Measurements from ENCODE around the gene PODNL1. TPM values are rescaled to one million over a fixed set of nuclear protein-coding genes. Genes with fewer than 3 reads are reported as not detected.

Gene PODNL1
- total and polyA plus RNA-seq, 8 donors: 0.92 to 3.4 (median 1.3) TPM; not detected in 5

- DNase-seq: no peak
Observed at GRCh38 chr19:13890136-13890535, 48.1 kb downstream of the PODNL1 start.

GRCh38 chr19:13888281-13888680 lies 49.9 kb downstream of the PODNL1 start:
- no peak for DNase-seq
- H3K4me1 ChIP-seq: peaks cover 6 to 45% (median 39%) of the 10 kb centered on the region in 4 donors
- no peaks in the 10 kb centered on the region for H3K27me3 ChIP-seq
- H3K36me3 ChIP-seq: no peaks in the 10 kb centered on the region
- TF ChIP-seq POLR2A (IDR thresholded peaks at IDR 0.05) (no peak), EP300 (IDR thresholded peaks at IDR 0.05) (no peak), POLR2AphosphoS5 (IDR thresholded peaks at IDR 0.05) (no peak), CTCF (IDR thresholded peaks at IDR 0.05) (no peak)
- H3K27ac ChIP-seq: no peak overlapping the region
- 25 to 54% (median 46%) methylated on average over 14 to 16 of the region's 16 CpGs for WGBS, 5 donors
- intact Hi-C loops (cut with DNase I; ENCODE audit: low total_unique reads): loop anchor here (10.0 kb wide), 1 partner anchor 167 kb away; no protein-coding TSS in a partner anchor
- no peaks in the 10 kb centered on the region for H3K9me3 ChIP-seq
- no peak overlapping the region for H3K4me3 ChIP-seq

More at GRCh38 chr19:13890136-13890535, 48.1 kb downstream of the PODNL1 start:
- TF ChIP-seq EP300 (IDR thresholded peaks at IDR 0.05) (no peak), POLR2A (IDR thresholded peaks at IDR 0.05) (no peak), CTCF (IDR thresholded peaks at IDR 0.05) (no peak), POLR2AphosphoS5 (IDR thresholded peaks at IDR 0.05) (no peak)
- intact Hi-C loops (cut with DNase I; ENCODE audit: low total_unique reads): no loop called here
- Histone ChIP-seq H3K27me3 (no peaks in the 10 kb centered on the region), H3K36me3 (no peaks in the 10 kb centered on the region), H3K4me3 (no peak overlapping the region), H3K9me3 (no peaks in the 10 kb centered on the region), H3K4me1 (peaks cover 6 to 34% (median 26%) of the 10 kb centered on the region in 4 donors), H3K27ac (no peak overlapping the region)
- 92 to 97% (median 94%) methylated on average over 8 to 13 of the region's 13 CpGs for WGBS, 5 donors

- WGBS, 5 donors: 36 to 66% (median 54%) methylated on average over 5 of the region's 5 CpGs
- no peak for DNase-seq
- H3K9me3 ChIP-seq: no peaks in the 10 kb centered on the region
- no peaks in the 10 kb centered on the region for H3K36me3 ChIP-seq
- no peak overlapping the region for H3K4me3 ChIP-seq
- H3K4me1 ChIP-seq: peaks cover 6 to 51% (median 40%) of the 10 kb centered on the region in 4 donors
- intact Hi-C loops (cut with DNase I; ENCODE audit: low total_unique reads): loop anchor here (10.0 kb wide), 1 partner anchor 167 kb away; no protein-coding TSS in a partner anchor
- TF ChIP-seq EP300 (IDR thresholded peaks at IDR 0.05) (no peak), POLR2AphosphoS5 (IDR thresholded peaks at IDR 0.05) (no peak), POLR2A (IDR thresholded peaks at IDR 0.05) (no peak), CTCF (IDR thresholded peaks at IDR 0.05) (no peak)
- H3K27ac ChIP-seq: peak overlapping the region; percentile 33 to 71 (median 58)
- no peaks in the 10 kb centered on the region for H3K27me3 ChIP-seq
Observed at GRCh38 chr19:13887517-13887916, 50.7 kb downstream of the PODNL1 start.

- TF ChIP-seq POLR2AphosphoS5 (IDR thresholded peaks at IDR 0.05) (peak in 2 of 3 donors; percentile 7 to 41), POLR2A (IDR thresholded peaks at IDR 0.05) (no peak)
- DNase-seq: peak; percentile 51 to 69
- peak overlapping the region; percentile 33 to 71 (median 58) for H3K27ac ChIP-seq
- peaks cover 6 to 56% (median 42%) of the 10 kb centered on the region in 4 donors for H3K4me1 ChIP-seq
- intact Hi-C loops (cut with DNase I; ENCODE audit: low total_unique reads): loop anchor here (10.0 kb wide), 1 partner anchor 168 kb away; no protein-coding TSS in a partner anchor
- no peaks in the 10 kb centered on the region for H3K27me3 ChIP-seq
- no peak overlapping the region for H3K4me3 ChIP-seq
- no peaks in the 10 kb centered on the region for H3K36me3 ChIP-seq
- WGBS, 5 donors: 33 to 52% (median 49%) methylated on average over 12 to 16 of the region's 16 CpGs
- no peaks in the 10 kb centered on the region for H3K9me3 ChIP-seq
Observed at GRCh38 chr19:13887018-13887436, 51.2 kb downstream of the PODNL1 start.

- Histone ChIP-seq H3K4me3 (peak overlapping the region in 1 of 4 donors; percentile 18), H3K36me3 (no peaks in the 10 kb centered on the region), H3K27ac (peak overlapping the region; percentile 64 to 85 (median 73)), H3K9me3 (no peaks in the 10 kb centered on the region), H3K4me1 (peaks cover 17 to 67% (median 51%) of the 10 kb centered on the region in 4 donors), H3K27me3 (no peaks in the 10 kb centered on the region)
- TF ChIP-seq POLR2A (IDR thresholded peaks at IDR 0.05) (no peak), POLR2AphosphoS5 (IDR thresholded peaks at IDR 0.05) (no peak), EP300 (IDR thresholded peaks at IDR 0.05) (no peak), CTCF (IDR thresholded peaks at IDR 0.05) (no peak)
- no peak for DNase-seq
- WGBS, 5 donors: 82 to 93% (median 86%) methylated on average over 18 to 20 of the region's 20 CpGs
- intact Hi-C loops (cut with DNase I; ENCODE audit: low total_unique reads): loop anchor here (10.0 kb wide), 1 partner anchor 169 kb away; no protein-coding TSS in a partner anchor
Observed at GRCh38 chr19:13885826-13886365, 52.3 kb downstream of the PODNL1 start.
